ENCODE results near the gene SLC6A6. TPM values are rescaled to one million over a fixed set of nuclear protein-coding genes. Genes with fewer than 3 reads are reported as not detected.
A peak's percentile ranks its signal among the peaks of the same experiment; 100 is the strongest.

Gene SLC6A6
- total and polyA plus RNA-seq, 2 experiments from 2014 or later = 30.7 to 58.9 TPM

DNA sequence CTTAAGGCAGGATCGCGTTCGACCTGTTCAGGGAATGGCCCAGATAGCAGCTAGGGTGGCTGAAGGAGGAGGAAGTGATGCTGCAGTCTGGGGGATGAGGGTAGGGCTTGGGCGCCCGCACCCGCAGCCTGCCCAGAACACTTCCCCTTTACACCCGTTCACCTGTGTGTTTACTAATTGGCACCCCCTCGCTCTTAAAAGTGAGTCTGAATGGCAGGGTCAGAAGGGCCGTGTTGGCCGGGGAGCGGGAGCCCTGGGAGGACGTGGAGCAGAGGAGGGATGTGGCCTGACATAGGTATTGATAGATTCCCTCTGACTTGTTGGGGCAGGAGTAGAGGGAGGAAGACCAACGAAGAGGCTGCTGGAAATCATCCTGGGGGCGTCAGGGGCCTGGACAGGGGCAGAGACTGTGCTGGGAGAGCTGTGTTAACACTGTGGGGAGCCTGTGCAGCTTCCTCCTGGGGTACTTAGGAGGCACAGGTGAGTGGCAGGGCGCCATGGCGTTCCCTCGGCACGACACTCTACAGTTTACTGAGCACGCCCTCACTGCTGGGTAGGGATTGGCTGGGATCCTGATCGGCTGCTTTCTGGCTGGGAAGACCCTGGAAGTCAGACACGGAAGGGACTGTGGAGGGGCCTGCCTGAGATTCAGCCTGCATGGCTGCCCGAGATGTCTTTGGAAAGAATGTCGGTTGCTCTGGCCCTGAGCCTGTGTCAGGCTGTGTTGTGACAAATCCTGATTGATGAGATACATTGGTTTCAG, 51.7 kb downstream of the SLC6A6 start:
- no peak overlapping the region for H3K4me3 ChIP-seq
- no peak overlapping the region for H3K4me2 ChIP-seq
- H2AFZ ChIP-seq = no peak overlapping the region
- no peaks in the 10 kb centered on the region for H3K27me3 ChIP-seq
- no peaks in the 10 kb centered on the region for H4K20me1 ChIP-seq (ENCODE audit: insufficient read depth, poor library complexity, severe bottlenecking)
- WGBS (ENCODE audit: low lambda C conversion rate, missing lambda C conversion rate) = 81% methylated on average over 23 of the region's 23 CpGs
- H3K9me2 ChIP-seq (replicated peaks; ENCODE audit: insufficient read depth) = no peaks in the 10 kb centered on the region
- no peaks in the 10 kb centered on the region for H3K9me3 ChIP-seq (ENCODE audit: low read depth)
- H3K36me3 ChIP-seq (replicated peaks; ENCODE audit: insufficient read depth, low read depth) = no peaks in the 10 kb centered on the region
- no peak for DNase-seq (ENCODE audit: low spot score)
- peaks cover 19% of the 10 kb centered on the region for H3K4me1 ChIP-seq (ENCODE audit: insufficient read depth)
- no peaks in the 10 kb centered on the region for H3K79me2 ChIP-seq
- peak overlapping the region; percentile 92 for H3K27ac ChIP-seq
- TF ChIP-seq EZH2 (IDR thresholded peaks at IDR 0.05; ENCODE audit: borderline replicate concordance) (no peak), EZH2phosphoT487 (IDR thresholded peaks at IDR 0.05; ENCODE audit: low read depth, severe bottlenecking, unreplicated experiment) (no peak)
- TF ChIP-seq, protein P1, sequence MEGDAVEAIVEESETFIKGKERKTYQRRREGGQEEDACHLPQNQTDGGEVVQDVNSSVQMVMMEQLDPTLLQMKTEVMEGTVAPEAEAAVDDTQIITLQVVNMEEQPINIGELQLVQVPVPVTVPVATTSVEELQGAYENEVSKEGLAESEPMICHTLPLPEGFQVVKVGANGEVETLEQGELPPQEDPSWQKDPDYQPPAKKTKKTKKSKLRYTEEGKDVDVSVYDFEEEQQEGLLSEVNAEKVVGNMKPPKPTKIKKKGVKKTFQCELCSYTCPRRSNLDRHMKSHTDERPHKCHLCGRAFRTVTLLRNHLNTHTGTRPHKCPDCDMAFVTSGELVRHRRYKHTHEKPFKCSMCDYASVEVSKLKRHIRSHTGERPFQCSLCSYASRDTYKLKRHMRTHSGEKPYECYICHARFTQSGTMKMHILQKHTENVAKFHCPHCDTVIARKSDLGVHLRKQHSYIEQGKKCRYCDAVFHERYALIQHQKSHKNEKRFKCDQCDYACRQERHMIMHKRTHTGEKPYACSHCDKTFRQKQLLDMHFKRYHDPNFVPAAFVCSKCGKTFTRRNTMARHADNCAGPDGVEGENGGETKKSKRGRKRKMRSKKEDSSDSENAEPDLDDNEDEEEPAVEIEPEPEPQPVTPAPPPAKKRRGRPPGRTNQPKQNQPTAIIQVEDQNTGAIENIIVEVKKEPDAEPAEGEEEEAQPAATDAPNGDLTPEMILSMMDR (IDR thresholded peaks at IDR 0.05; ENCODE audit: poor library complexity) = no peak

DNA sequence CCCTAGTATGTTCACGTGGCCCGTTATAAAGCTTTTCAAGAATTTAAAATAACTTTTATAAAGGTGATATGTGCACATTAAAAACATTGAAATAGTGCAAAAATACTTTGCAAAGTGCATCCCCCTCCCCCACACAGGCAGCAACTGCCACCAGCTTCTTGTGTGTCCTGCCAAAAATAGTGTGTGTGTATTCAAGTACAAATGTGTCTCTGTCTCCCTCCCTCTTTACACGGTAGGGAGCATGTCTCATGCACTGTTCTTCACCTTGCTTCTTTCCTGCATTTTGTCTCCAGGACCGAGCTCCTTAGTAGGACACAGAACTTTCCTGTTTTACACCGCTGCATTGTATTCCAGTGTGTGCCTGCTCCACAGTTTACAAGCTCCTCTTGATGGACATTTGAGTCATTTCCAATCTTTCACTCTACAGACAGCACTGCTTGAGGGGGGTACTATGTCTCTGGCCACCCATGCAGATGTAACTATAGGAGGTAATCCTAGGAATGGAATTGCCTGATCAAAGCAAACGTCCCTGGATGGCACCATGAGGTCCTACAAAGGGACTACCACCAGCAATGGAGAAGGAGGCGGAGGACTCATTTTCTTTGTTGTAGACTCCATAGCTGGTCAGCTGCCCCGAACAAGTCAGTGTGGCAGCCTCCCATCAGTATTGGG, 52.4 kb downstream of the SLC6A6 start:
- peak overlapping the region; percentile 9 for H3K27ac ChIP-seq
- H3K36me3 ChIP-seq (replicated peaks; ENCODE audit: insufficient read depth, low read depth) = no peaks in the 10 kb centered on the region
- H3K9me2 ChIP-seq (replicated peaks; ENCODE audit: insufficient read depth) = no peaks in the 10 kb centered on the region
- H4K20me1 ChIP-seq (ENCODE audit: insufficient read depth, poor library complexity, severe bottlenecking) = no peaks in the 10 kb centered on the region
- no peaks in the 10 kb centered on the region for H3K79me2 ChIP-seq
- H3K4me3 ChIP-seq = no peak overlapping the region
- H3K27me3 ChIP-seq = no peaks in the 10 kb centered on the region
- H3K4me2 ChIP-seq = no peak overlapping the region
- no peak for TF ChIP-seq EZH2phosphoT487 (IDR thresholded peaks at IDR 0.05; ENCODE audit: low read depth, severe bottlenecking, unreplicated experiment)
- no peak for TF ChIP-seq EZH2 (IDR thresholded peaks at IDR 0.05; ENCODE audit: borderline replicate concordance)
- TF ChIP-seq, protein P1 (IDR thresholded peaks at IDR 0.05; ENCODE audit: poor library complexity) = no peak
- no peak for DNase-seq (ENCODE audit: low spot score)
- 87% methylated on average over 8 of the region's 8 CpGs for WGBS (ENCODE audit: low lambda C conversion rate, missing lambda C conversion rate)
- no peak overlapping the region for H2AFZ ChIP-seq
- no peaks in the 10 kb centered on the region for H3K9me3 ChIP-seq (ENCODE audit: low read depth)
- peaks cover 19% of the 10 kb centered on the region for H3K4me1 ChIP-seq (ENCODE audit: insufficient read depth)

DNA sequence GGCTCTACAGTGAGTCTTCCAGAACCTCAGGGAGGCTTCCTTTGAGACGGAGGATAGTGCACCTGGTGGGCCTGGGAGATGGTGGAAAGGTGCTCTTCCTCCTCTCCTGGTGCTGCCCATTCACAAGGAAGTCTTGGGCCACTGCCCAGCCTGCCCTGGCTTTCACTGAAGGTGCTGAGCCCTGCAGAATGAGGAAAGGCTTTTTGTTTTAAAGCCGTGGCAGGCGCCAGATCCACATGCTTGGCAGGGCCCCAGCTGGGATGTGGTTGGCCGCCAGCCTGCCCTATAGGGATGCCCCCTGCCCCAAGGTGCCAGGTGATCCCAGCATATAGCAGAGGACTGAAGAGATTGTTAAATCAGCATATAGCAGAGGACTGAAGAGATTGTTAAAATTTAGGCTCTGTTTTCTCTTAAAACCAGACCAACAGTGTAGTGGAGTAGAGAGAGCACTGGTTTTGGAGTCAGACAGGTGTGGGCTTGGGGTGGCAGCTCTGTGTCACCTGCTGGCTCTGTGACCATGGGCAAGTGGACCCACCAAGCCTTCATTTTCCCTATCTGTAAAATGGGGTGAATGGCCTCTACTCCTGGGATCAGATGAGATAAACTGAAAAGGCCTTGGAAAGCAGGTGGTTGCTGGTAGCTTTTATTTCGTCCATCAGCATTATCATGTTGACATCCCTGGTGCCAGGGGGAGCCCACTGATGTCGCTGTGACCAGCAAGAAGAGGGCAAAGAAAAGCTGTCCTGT, 53.3 kb downstream of the SLC6A6 start:
- H3K79me2 ChIP-seq = no peaks in the 10 kb centered on the region
- no peaks in the 10 kb centered on the region for H3K9me2 ChIP-seq (replicated peaks; ENCODE audit: insufficient read depth)
- no peak overlapping the region for H3K4me3 ChIP-seq
- peaks cover 19% of the 10 kb centered on the region for H3K4me1 ChIP-seq (ENCODE audit: insufficient read depth)
- no peaks in the 10 kb centered on the region for H3K9me3 ChIP-seq (ENCODE audit: low read depth)
- DNase-seq (ENCODE audit: low spot score) = no peak
- TF ChIP-seq EZH2 (IDR thresholded peaks at IDR 0.05; ENCODE audit: borderline replicate concordance) (no peak), EZH2phosphoT487 (IDR thresholded peaks at IDR 0.05; ENCODE audit: low read depth, severe bottlenecking, unreplicated experiment) (no peak)
- TF ChIP-seq, protein P1 (IDR thresholded peaks at IDR 0.05; ENCODE audit: poor library complexity) = no peak
- H3K36me3 ChIP-seq (replicated peaks; ENCODE audit: insufficient read depth, low read depth) = no peaks in the 10 kb centered on the region
- no peaks in the 10 kb centered on the region for H3K27me3 ChIP-seq
- WGBS (ENCODE audit: low lambda C conversion rate, missing lambda C conversion rate) = 89% methylated on average over 6 of the region's 6 CpGs
- H3K4me2 ChIP-seq = no peak overlapping the region
- no peak overlapping the region for H2AFZ ChIP-seq
- no peaks in the 10 kb centered on the region for H4K20me1 ChIP-seq (ENCODE audit: insufficient read depth, poor library complexity, severe bottlenecking)
- no peak overlapping the region for H3K27ac ChIP-seq

All from hepatocyte (in vitro differentiated cells).